G401 (cell line): ENCODE data around the gene CDH4. TPM values are rescaled to one million over a fixed set of nuclear protein-coding genes. Genes with fewer than 3 reads are reported as not detected.

Source experiments
- DNase-seq: peaks from one replicate; pipeline ENCODE4 v3.0.0-alpha.2; 2015; ENCODE audit warnings: low spot score
- in situ Hi-C: cut with HindIII; loops from 2 replicates; pipeline ENCODE4 v1.10.0; 2016; ENCODE audit warnings: low sequenced_read_pairs, mixed read lengths
- total RNA-seq: library from RNA; depleted of rRNA; stranded (reverse); fragments of >200 nt; shearing (Covaris generic); gene quantifications from 2 replicates; pipeline ENCODE4 v1.2.3, GENCODE V29; 2014

Gene CDH4
- total RNA-seq, 1 experiment from 2014 or later, result 12.9 TPM

DNA sequence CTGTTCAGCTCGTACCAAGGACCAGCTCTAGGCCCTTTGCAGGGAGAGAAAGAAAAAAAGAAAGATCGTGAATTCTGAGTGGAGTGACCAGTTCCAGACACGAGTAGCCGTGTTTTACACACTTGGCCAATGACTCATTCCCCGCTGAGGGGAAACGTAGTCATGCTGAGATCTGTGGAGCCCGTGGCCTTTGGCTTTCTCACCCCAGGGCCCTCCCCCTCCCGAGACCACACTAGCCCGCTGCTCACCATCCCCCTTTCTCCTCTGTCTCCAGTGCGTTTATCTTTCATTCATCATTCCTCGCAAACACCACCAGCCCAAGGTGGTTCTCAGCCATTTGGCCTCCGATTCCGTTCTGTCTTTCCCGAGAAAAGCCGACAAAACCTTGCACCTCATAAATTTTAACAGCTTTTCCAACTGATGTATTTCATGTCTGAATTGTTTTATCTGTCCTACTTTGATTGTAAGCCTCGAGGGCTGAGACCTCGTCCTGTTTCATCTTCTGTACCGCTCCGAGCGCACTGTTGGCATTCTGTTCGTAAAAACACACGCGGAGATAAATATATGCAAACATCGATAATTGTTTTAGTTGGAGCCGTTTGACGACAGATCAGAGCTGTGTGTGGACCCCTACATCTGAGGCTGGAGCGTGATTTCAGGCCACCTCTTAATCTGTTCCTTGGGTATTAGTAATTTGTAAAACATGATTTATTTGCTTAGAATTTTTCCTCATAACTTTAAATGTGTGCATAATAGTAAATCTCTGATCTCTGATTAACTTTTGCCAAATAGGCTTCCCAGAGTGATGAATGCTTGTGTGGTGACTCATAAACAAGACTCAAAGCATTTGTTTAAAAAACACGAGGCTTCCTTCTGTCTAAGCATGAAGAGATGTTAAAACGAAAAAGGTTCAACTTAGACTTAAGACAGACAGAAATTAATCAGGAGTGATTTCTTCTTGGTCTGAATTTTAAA, 336.6 kb downstream of the CDH4 start:
- in situ Hi-C loops, result no loop called here
- DNase-seq, result no peak

DNA sequence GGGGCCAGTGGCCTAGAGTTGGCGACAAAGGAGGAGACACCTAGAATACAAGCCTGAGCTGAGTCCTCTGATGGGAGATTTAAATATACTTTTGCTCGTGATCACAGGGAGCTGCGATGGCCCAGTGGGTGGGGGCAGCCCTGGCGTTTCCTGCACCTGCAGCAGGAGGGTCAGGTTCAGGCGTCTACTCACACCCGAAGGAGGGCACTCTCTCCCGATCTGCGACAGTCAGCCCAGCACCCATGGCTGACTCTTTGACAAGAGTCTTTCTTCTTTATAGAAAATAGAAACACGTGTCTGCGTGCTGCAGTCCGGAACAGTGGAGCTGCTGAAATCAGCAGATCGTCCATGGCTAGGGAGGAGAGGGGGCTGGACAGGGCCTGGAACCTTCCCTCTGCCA, 338.2 kb downstream of the CDH4 start:
- DNase-seq, result no peak
- in situ Hi-C loops, result no loop called here

DNA sequence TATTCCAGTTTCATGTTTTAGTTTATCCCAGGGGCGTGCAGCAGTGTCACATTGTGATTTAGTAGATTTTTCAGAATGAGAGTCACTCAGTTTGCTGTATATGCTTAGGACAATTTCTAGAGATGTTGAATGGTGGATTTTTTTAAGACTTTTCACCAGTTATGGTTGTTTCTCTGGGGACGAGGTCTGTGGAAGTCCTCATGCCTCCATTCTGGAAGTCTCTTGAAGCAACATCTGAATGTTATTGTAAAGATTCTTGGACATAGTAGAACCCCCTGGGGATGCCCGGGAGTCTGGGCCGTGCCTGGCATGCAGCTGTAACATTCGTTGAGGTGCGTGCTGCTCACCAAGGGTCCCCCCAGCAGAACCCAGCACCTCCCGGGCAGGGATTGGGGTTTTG, 341.5 kb downstream of the CDH4 start:
- in situ Hi-C loops, result no loop called here
- no peak for DNase-seq

DNA sequence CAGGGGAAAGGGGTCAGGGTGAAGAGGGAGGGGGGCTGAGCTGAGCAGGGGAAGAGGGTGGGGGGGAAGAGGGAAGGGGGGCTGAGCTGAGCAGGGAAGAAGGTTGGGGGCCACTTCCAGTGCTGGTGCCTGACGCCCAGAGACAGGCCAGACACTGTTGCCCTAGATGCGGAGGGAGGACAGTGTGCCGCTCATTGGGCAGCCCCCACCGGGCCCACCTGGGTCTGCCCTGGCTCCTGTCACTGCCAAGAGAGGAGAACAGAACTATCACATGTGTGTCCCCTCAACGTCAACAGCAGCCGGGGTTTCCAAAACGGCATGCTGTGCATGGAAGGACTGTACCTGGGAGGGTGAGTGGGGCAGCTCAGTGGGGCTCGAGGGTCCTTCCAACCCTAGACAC, 342.1 kb downstream of the CDH4 start:
- in situ Hi-C loops, result no loop called here
- no peak for DNase-seq

DNA sequence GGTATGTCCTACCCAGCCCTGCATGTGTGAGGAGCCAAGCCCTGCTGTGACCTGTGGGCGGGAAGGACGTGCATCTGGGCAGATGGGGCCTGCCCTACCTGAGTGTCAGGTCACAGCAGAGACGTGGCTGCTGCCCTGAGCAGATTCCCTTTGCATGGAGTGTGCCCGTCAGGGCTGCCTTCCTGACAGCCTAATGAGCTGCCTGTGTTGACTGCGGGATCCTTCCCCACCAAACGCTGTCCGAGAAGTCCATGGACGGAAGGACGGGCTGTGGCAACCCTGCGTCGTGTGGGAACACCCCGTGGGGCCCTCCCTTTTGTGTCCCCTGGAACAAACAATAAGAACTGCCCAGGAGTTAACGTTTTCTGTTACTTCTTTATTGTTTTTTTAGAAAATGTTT, 343.2 kb downstream of the CDH4 start:
- no peak for DNase-seq
- in situ Hi-C loops, result no loop called here

DNA sequence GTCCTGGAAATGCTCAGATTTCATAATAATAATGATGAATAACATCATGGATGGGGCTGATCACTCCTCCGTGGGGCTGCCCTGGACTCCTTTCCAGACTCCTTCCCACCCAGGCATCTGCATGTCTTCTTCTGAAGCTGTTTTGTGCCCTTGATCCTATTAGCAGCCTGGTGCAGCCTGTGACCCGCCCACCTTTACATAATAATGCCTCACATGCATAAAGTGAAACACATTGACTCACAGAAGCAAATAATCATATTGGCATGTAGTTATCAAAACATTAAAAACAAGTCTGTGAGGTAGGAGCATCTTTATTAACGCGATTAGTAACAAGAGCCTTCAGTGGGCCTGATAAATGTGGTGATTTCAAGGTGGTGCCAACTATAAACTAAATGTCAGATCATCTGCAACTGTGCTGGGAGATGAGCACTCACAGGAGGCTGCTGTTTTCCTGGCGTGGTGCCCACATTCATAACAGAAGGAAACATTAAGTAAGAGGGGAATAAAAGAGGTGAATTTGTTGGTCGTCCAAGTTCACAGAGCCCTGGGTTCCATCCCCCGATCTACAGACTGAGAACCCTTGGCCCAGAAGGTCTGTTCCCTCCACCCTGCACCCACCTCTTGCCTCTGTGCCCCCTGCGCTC, 344.7 kb downstream of the CDH4 start:
- in situ Hi-C loops, result no loop called here

DNA sequence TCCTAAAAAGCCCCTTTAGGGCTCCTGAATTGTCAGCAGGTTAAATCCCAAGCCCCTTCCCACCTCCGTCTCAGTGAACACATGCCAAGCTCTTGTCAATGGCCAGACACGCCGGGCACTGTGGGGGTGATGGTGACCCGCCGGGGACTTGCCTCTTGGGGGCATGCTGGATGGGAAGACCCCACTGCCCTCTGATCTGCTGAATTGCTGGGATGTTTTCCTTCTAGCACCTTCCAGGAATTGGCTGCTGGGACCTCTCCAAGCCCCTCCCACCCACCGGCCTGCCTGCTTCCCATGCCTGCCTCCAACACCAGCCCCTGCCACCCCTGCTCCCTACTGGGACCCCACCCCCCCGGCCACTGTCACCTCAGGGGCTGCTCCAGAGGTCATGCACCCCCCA, 345.9 kb downstream of the CDH4 start:
- in situ Hi-C loops, result no loop called here
- no peak for DNase-seq

More for the DNA sequence above, 344.7 kb downstream of the CDH4 start:
- no peak for DNase-seq

DNA sequence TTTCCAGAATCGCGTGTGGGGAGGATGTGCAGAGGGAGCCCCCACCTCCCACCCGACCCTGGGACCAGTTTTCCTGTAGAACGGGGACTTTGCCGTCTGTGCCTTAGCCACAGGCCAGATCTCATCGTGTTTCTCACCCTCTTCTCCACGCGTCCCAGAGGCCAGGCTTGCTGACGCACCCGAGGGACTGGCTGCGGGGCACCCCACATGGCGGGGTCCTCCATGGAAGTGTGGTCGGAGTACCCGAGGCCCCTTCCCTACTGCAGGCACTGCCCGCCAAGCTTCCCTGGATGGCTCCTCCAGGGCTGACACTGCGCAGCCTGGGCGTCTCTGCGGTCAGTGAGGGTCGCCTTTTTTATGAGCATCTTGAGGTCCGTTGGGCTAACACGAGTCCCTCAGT, 346.5 kb downstream of the CDH4 start:
- no peak for DNase-seq
- in situ Hi-C loops, result no loop called here

DNA sequence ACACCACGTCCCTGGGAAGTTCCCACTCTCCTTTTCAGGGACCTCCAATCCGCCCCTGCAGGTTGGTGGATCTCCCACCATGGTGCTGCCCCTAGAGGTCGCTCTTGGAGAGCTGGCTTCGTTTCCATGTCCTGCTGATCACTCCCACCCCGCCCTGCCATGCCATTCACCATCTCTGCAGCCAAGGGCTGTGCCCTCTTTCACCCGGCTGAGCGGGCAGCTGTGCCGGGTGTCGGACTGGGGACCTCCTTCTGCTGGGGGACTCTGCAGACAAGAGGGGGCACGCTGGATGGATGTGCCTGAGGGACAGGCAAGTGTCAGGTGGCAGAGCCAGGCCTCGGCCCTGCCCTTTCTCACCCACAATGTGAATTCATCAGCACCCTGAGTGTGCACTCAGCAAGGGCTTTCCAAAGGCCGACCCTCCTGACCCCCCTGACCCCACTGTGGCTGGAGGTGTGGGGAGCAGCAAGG, 347.0 kb downstream of the CDH4 start:
- DNase-seq, result no peak
- in situ Hi-C loops, result no loop called here

DNA sequence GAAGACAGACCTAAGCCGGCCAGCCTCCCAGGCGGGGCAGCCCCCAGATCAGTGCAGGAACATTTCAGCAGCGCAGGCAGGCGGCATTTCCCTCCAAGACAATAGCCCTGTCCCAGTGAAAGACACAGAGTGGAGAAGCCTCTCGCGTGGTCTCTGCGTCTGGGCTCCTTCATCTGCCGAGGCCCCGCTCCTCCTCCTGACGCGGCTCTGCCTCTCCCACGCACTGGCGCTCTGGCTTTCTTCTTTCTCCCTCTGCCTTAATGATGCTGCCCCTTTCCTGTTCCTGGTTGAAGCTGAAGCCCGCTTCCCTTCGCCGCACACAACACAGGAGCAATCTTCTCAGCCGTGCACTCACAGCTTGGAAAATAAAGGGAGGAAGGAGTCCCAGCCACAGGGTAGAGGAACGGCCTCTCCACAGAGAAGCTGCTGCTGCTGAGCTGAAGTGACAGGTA, 347.5 kb downstream of the CDH4 start:
- in situ Hi-C loops, result no loop called here

DNA sequence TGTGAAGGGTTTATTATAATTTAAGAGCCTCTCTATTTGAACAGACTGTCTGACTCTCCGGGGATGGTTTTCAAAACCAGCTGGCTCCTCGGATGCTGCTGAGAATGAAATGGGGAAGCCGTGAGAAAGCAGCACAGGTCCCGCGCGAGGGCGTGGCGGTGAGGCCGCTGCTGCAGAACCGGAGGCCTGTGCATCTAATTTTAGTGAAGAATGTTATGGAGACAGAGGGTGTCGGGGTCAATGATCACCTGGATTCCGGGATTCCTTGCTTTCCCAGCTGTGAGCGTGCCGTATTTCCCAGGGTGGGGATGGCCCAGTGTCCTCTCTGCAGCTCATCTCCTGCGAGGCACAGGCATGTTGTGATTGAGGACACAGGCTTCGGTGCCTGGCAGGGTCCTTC, 348.0 kb downstream of the CDH4 start:
- in situ Hi-C loops, result no loop called here
- DNase-seq, result no peak

More for the DNA sequence above, 347.5 kb downstream of the CDH4 start:
- no peak for DNase-seq

DNA sequence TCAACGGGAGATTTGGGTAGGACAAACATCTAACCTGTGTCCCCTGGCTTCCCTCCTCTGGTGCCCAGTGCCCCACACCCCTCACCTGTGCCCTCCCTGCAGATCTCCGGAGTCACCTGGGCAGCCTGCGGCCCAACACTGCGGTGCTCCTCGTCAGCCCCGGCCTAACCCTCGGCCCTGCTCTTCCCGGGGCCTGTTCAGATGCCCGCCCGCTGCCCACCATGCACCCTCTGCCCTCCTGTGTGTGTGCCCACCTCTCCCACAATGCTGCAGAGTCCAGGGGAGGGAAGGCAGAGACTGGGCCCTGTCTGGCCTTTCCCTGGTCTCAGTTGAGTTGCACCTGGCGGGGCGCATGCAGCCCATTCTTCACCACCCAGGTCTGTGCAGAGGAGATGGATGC, 349.3 kb downstream of the CDH4 start:
- in situ Hi-C loops, result no loop called here
- DNase-seq, result no peak

DNA sequence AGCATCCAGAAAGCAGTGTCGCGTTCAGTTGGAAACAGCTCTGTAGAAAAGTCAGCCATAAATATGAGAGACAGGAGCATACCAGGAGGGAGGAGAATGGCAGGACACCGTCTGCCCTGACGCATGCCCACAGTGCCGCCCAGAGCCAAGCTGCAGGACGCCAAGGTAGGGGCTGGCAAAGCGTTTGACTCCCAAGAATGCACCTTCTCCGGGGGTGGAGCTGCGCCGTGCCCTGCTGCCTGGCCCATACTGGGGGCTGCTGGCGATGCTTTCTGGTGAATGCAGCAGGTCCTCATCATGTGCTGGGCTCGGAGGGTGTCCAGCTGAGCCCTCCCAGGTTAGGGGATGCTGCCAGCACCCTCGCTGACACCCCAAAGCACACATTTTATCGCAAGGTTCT, 349.8 kb downstream of the CDH4 start:
- in situ Hi-C loops, result no loop called here
- DNase-seq, result no peak

DNA sequence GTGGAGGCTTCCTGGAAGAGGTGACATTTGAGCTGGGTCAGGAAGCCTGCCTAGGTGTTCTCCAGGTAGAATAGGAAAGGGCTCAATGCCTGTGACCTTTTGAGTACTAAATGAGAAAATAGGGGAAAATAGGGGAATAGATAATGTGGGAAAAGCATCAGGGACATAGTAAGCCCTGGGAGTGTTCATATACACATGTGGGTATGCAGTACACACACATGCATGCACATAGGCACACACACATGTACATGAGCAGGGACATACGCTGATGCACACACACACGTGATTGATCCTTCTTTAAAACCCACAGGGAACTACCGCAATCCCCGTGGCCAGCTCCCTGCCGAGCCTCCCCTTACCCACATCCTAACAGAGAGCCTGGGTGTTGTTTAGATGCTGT, 351.7 kb downstream of the CDH4 start:
- in situ Hi-C loops, result no loop called here
- no peak for DNase-seq

DNA sequence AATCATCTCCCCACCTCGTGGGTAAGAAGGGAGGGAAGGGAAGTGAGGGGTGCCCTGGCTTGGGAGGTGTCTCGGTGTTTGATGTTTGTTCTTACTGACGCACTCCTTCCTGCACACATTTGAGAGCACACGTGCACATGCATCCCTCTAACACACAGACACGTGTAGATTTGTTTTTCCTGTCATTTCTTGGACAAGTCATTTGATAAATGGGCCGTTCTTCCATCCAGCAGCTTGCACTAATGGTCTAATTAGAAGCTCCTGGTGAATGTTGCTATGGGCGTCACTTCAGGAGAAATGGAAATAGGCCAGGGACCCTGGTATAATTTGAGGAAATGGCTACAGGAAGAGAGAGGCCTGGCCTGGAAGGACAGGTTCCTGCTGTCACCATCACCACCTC, 352.5 kb downstream of the CDH4 start:
- DNase-seq, result no peak
- in situ Hi-C loops, result no loop called here

DNA sequence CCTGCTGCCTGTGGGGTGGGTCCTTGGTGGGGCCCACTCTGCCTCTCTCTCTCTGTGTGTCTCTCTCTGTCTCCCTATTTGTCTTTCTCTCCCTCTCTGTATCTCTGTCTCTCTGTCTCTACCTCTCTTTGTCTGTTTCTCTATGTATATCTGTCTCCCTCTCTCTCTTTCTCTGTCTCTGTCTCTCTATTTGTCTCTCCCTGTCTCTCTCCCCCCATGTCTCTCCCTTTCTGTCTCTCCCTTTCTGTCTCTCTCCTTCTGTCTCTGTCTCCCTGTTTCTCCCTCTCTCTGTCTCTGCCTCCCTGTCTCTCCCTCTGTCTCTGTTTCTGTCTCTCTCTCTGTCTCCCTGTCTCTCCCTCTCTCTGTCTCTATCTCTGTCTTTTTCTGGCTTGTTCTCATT, 353.2 kb downstream of the CDH4 start:
- in situ Hi-C loops, result no loop called here
- no peak for DNase-seq

DNA sequence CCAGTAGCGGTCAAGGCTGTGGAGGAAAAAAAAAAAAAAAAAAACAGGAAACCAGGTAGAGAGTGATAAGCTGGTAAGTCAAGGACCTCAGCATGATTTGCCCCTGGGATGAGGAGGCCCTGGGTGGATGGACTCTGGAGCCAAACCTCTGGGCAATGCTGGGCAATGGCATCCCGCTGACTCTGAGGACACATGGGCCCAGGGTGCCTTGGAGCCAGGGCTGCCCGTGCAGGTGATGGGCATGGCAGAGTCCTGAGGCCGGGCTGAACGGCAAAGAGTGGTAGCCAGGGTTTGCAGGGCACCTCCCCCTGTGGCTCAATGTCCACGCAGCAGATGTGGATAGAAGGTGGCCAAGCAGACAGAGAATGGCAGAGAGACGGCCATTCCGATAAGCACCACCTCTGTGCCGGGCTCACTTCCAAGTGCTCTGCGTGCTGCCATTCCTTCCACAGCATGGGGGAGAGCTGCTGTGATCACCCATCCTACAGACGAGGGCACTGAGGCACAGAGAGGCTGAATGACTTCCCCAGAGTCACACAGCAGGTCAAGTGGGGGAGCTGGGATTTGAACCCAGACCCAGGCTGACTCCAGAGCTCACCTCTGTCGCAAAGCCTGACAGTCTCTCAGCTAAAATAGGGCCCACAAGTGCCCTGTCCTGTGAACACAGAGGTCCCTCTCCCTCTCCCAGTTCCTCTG, 353.9 kb downstream of the CDH4 start:
- DNase-seq, result no peak
- in situ Hi-C loops, result no loop called here

DNA sequence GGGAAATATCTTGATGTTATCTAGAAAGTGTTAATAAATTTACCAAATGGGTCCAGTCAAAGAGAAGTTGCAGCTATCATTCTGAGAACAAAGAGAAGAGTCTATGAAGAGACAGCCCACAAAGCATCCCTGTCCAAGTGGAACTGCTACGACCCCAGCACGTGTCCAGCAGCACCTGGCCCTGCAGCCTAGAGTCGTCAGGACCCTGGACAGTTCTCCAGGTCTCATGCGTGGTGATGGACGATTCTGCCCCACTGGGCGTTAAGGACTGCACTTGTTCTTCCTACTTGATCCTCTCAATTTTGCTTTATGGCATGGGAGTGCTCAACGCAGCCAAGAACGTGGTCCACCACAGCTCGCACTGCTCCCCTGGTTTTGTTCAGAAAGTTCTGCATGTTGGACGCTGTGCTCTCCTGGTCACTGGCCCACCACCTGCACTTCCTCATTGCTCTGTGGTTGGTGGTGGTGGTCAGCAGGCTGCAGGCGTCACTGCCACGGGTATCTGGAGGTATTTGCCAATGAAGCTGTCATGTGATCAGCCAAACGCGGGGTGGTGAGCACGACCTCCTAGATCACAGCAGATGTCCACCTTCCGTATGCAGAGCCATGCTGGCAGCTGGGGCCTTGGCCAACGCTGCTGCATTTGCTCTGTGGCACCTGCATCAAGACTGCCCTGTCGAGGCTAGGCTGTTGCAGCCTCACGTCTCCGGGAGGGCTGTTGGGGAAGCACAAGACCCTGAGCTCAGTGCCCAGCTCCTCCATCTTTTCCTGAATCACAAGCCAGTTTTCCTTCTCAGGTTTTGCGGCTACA, 356.4 kb downstream of the CDH4 start:
- no peak for DNase-seq

DNA sequence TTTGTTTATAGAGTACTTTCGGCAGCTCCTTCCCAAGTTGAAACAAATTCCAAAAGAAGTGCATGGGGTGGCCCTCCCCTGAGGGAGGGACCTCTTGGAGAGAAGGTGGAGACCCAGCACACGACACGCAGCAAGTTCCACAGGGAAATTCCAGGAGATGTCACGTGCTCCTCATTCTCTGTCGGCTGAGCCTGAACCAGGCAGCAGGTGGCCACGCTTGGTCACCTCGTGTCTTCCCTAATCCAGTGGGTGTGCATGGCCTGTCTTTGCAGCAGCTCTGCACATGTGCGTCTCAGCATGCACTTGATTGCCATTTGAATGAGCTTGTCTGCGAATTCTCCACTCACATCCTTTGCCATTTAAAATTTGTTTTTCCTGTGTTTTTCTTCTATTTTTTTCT, 357.4 kb downstream of the CDH4 start:
- in situ Hi-C loops, result no loop called here
- no peak for DNase-seq

More for the DNA sequence above, 356.4 kb downstream of the CDH4 start:
- in situ Hi-C loops, result no loop called here
